ENCODE data around the gene ARHGAP30. TPM values are rescaled to one million over a fixed set of nuclear protein-coding genes. Genes with fewer than 3 reads are reported as not detected.
"Not testable (repeated sequence)": the region's sequence is repeated elsewhere in the genome, so short reads cannot be mapped to it uniquely, and the experiment has no call there.

The ARHGAP30 gene
- polyA plus RNA-seq (2013): 79.6 TPM

GRCh38 chr1:161069731-161070270 lies at the start of gene ARHGAP30:
TSS of gene ARHGAP30 (minus strand) at chr1:161069891. CDS start at chr1:161069624, 267 bp downstream.
- H3K27ac ChIP-seq (ENCODE audit: insufficient read depth in 1 of 2, low read depth in 1 of 2, low read length in 2 of 2, poor library complexity in 1 of 2, severe bottlenecking in 2 of 2): peak within 1 kb of the TSS; percentile 72 to 90
- 9% methylated on average over 9 of the region's 9 CpGs for WGBS (ENCODE audit: insufficient coverage)
- peaks cover 15 to 74% (median 56%) of the 10 kb centered on the region in 4 experiments for H3K4me1 ChIP-seq (ENCODE audit: control extremely low read depth in 1 of 4, control insufficient read depth in 4 of 4, insufficient read depth in 4 of 4, low read length in 3 of 4)
- H3K27me3 ChIP-seq (replicated peaks in 2 of 5; ENCODE audit: control insufficient read depth in 4 of 5, insufficient read depth in 5 of 5, low read length in 4 of 5): no peaks in the 10 kb centered on the region
- H3K4me3 ChIP-seq (ENCODE audit: control insufficient read depth in 1 of 7, extremely low read depth in 1 of 7, insufficient read depth in 4 of 7, low read depth in 2 of 7, low read length in 6 of 7): peak within 1 kb of the TSS; percentile 32 to 94 (median 81)
- CTCF ChIA-PET: interaction anchor here (1.0 to 20.2 kb wide), 12 partner anchors 9 to 107 kb away, joined by 3 to 297 read pairs (median 11); partner anchors contain the start of genes DEDD, F11R, KLHDC9 and TSTD1
- DNase-seq: peak; percentile 84 to 97 (median 95)
- POLR2A ChIA-PET: interaction anchor here (0.8 to 4.4 kb wide), 4 partner anchors 24 to 56 kb away, joined by 3 to 53 read pairs (median 18); partner anchors contain the start of genes KLHDC9 and USF1
- H3K36me3 ChIP-seq (ENCODE audit: control insufficient read depth in 4 of 4, insufficient read depth in 4 of 4, low read length in 3 of 4): peaks cover 4 to 11% (median 5%) of the 10 kb centered on the region in 4 experiments
- no peaks in the 10 kb centered on the region for H3K9me3 ChIP-seq (ENCODE audit: control extremely low read depth in 1 of 5, control insufficient read depth in 4 of 5, insufficient read depth in 2 of 5, low read depth in 1 of 5, low read length in 4 of 5)

- peaks cover 7 to 36% (median 24%) of the 10 kb centered on the region in 4 experiments for H3K36me3 ChIP-seq (ENCODE audit: control insufficient read depth in 4 of 4, insufficient read depth in 4 of 4, low read length in 3 of 4)
- POLR2A ChIA-PET: interaction anchor here (0.6 to 1.2 kb wide), 3 partner anchors 15 to 23 kb away, joined by 4 to 7 read pairs (median 6); partner anchors contain the start of genes DEDD and KLHDC9
- H3K4me1 ChIP-seq (ENCODE audit: control extremely low read depth in 1 of 4, control insufficient read depth in 4 of 4, insufficient read depth in 4 of 4, low read length in 3 of 4): peaks cover 33 to 78% (median 60%) of the 10 kb centered on the region in 4 experiments
Observed at GRCh38 chr1:161117759-161118581, 48.3 kb upstream of the ARHGAP30 start, which contains the start of the genes NIT1 and PFDN2. TSS of gene NIT1 (plus strand) at chr1:161118105. CDS start at chr1:161118177, 72 bp downstream. TSS of gene PFDN2 (minus strand) at chr1:161118037. CDS start at chr1:161118026, 11 bp downstream.

GRCh38 chr1:161115961-161116360 lies 46.3 kb upstream of the ARHGAP30 start:
- H3K27me3 ChIP-seq (replicated peaks in 2 of 5; ENCODE audit: control insufficient read depth in 4 of 5, insufficient read depth in 5 of 5, low read length in 4 of 5); H3K4me3 ChIP-seq (ENCODE audit: control insufficient read depth in 1 of 7, extremely low read depth in 1 of 7, insufficient read depth in 4 of 7, low read depth in 2 of 7, low read length in 6 of 7); DNase-seq; H3K27ac ChIP-seq (ENCODE audit: insufficient read depth in 1 of 2, low read depth in 1 of 2, low read length in 2 of 2, poor library complexity in 1 of 2, severe bottlenecking in 2 of 2); POLR2A ChIA-PET; H3K9me3 ChIP-seq (ENCODE audit: control extremely low read depth in 1 of 5, control insufficient read depth in 4 of 5, insufficient read depth in 2 of 5, low read depth in 1 of 5, low read length in 4 of 5): not testable (repeated sequence)
- Histone ChIP-seq H3K36me3 (ENCODE audit: control insufficient read depth in 4 of 4, insufficient read depth in 4 of 4, low read length in 3 of 4) (peaks cover 4 to 17% (median 8%) of the 10 kb centered on the region in 4 experiments), H3K4me1 (ENCODE audit: control extremely low read depth in 1 of 4, control insufficient read depth in 4 of 4, insufficient read depth in 4 of 4, low read length in 3 of 4) (peaks cover 46 to 86% (median 61%) of the 10 kb centered on the region in 4 experiments)
- 94% methylated on average over 6 of the region's 6 CpGs for WGBS (ENCODE audit: insufficient coverage)
- CTCF ChIA-PET: interaction anchor here (1.0 to 2.7 kb wide), 4 partner anchors 15 to 74 kb away, joined by 3 to 16 read pairs (median 6); no protein-coding TSS in a partner anchor

More at GRCh38 chr1:161117759-161118581, 48.3 kb upstream of the ARHGAP30 start, which contains the start of the genes NIT1 and PFDN2:
- Histone ChIP-seq H3K9me3 (ENCODE audit: control extremely low read depth in 1 of 5, control insufficient read depth in 4 of 5, insufficient read depth in 2 of 5, low read depth in 1 of 5, low read length in 4 of 5) (no peaks in the 10 kb centered on the region), H3K4me3 (ENCODE audit: control insufficient read depth in 1 of 7, extremely low read depth in 1 of 7, insufficient read depth in 4 of 7, low read depth in 2 of 7, low read length in 6 of 7) (peak within 1 kb of the TSS; percentile 66 to 100 (median 97)), H3K27me3 (replicated peaks in 2 of 5; ENCODE audit: control insufficient read depth in 4 of 5, insufficient read depth in 5 of 5, low read length in 4 of 5) (no peaks in the 10 kb centered on the region), H3K27ac (ENCODE audit: insufficient read depth in 1 of 2, low read depth in 1 of 2, low read length in 2 of 2, poor library complexity in 1 of 2, severe bottlenecking in 2 of 2) (peak within 1 kb of the TSS; percentile 78 to 93)
- DNase-seq: peak; percentile 85 to 93 (median 88)
- 0% methylated on average over 55 of the region's 58 CpGs for WGBS (ENCODE audit: insufficient coverage)
- CTCF ChIA-PET: interaction anchor here (0.9 to 2.7 kb wide), 11 partner anchors 9 to 97 kb away, joined by 3 to 16 read pairs (median 6); partner anchors contain the start of genes DEDD and F11R

- Histone ChIP-seq H3K36me3 (ENCODE audit: control insufficient read depth in 4 of 4, insufficient read depth in 4 of 4, low read length in 3 of 4) (peaks cover under 1 to 10% (median 3%) of the 10 kb centered on the region in 4 experiments), H3K4me1 (ENCODE audit: control extremely low read depth in 1 of 4, control insufficient read depth in 4 of 4, insufficient read depth in 4 of 4, low read length in 3 of 4) (peaks cover 46 to 84% (median 63%) of the 10 kb centered on the region in 4 experiments), H3K27ac (ENCODE audit: insufficient read depth in 1 of 2, low read depth in 1 of 2, low read length in 2 of 2, poor library complexity in 1 of 2, severe bottlenecking in 2 of 2) (peak overlapping the region in 1 of 2 experiments; percentile 55), H3K4me3 (ENCODE audit: control insufficient read depth in 1 of 7, extremely low read depth in 1 of 7, insufficient read depth in 4 of 7, low read depth in 2 of 7, low read length in 6 of 7) (no peak overlapping the region), H3K27me3 (replicated peaks in 2 of 5; ENCODE audit: control insufficient read depth in 4 of 5, insufficient read depth in 5 of 5, low read length in 4 of 5) (no peaks in the 10 kb centered on the region), H3K9me3 (ENCODE audit: control extremely low read depth in 1 of 5, control insufficient read depth in 4 of 5, insufficient read depth in 2 of 5, low read depth in 1 of 5, low read length in 4 of 5) (no peaks in the 10 kb centered on the region)
- peak in 1 of 3 donors; percentile 22 for DNase-seq
- WGBS (ENCODE audit: insufficient coverage): 95% methylated on average over 12 of the region's 12 CpGs
- ChIA-PET POLR2A (interaction anchor here (1.2 kb wide), 1 partner anchor 17 kb away, joined by 4 read pairs; the partner anchor contains the start of gene DEDD), CTCF (interaction anchor here (1.0 to 2.6 kb wide), 2 partner anchors 16 to 41 kb away, joined by 3 to 7 read pairs; no protein-coding TSS in a partner anchor)
Observed at GRCh38 chr1:161115132-161115711, 45.5 kb upstream of the ARHGAP30 start.

- H3K9me3 ChIP-seq (ENCODE audit: control extremely low read depth in 1 of 5, control insufficient read depth in 4 of 5, insufficient read depth in 2 of 5, low read depth in 1 of 5, low read length in 4 of 5): no peaks in the 10 kb centered on the region
- ChIA-PET CTCF (interaction anchor here (0.7 kb wide), 1 partner anchor 26 kb away, joined by 3 read pairs; no protein-coding TSS in a partner anchor), POLR2A (interaction anchor here (1.2 kb wide), 1 partner anchor 18 kb away, joined by 4 read pairs; the partner anchor contains the start of gene DEDD)
- H3K36me3 ChIP-seq (ENCODE audit: control insufficient read depth in 4 of 4, insufficient read depth in 4 of 4, low read length in 3 of 4): peaks cover 0 to 7% (median 4%) of the 10 kb centered on the region in 4 experiments
- peak overlapping the region in 1 of 2 experiments; percentile 55 for H3K27ac ChIP-seq (ENCODE audit: insufficient read depth in 1 of 2, low read depth in 1 of 2, low read length in 2 of 2, poor library complexity in 1 of 2, severe bottlenecking in 2 of 2)
- no peak overlapping the region for H3K4me3 ChIP-seq (ENCODE audit: control insufficient read depth in 1 of 7, extremely low read depth in 1 of 7, insufficient read depth in 4 of 7, low read depth in 2 of 7, low read length in 6 of 7)
- H3K4me1 ChIP-seq (ENCODE audit: control extremely low read depth in 1 of 4, control insufficient read depth in 4 of 4, insufficient read depth in 4 of 4, low read length in 3 of 4): peaks cover 46 to 80% (median 61%) of the 10 kb centered on the region in 4 experiments
- DNase-seq: no peak
- no peaks in the 10 kb centered on the region for H3K27me3 ChIP-seq (replicated peaks in 2 of 5; ENCODE audit: control insufficient read depth in 4 of 5, insufficient read depth in 5 of 5, low read length in 4 of 5)
- no CpG with 5 or more reads among the region's 2 CpGs for WGBS (ENCODE audit: insufficient coverage)
Observed at GRCh38 chr1:161114556-161114955, 44.9 kb upstream of the ARHGAP30 start.

- WGBS (ENCODE audit: insufficient coverage): no CpG with 5 or more reads among the region's 1 CpG
- POLR2A ChIA-PET: interaction anchor here (1.2 kb wide), 1 partner anchor 18 kb away, joined by 4 read pairs; the partner anchor contains the start of gene DEDD
- CTCF ChIA-PET: interaction anchor here (0.7 kb wide), 1 partner anchor 27 kb away, joined by 3 read pairs; no protein-coding TSS in a partner anchor
- no peaks in the 10 kb centered on the region for H3K9me3 ChIP-seq (ENCODE audit: control extremely low read depth in 1 of 5, control insufficient read depth in 4 of 5, insufficient read depth in 2 of 5, low read depth in 1 of 5, low read length in 4 of 5)
- peak overlapping the region; percentile 31 to 55 for H3K27ac ChIP-seq (ENCODE audit: insufficient read depth in 1 of 2, low read depth in 1 of 2, low read length in 2 of 2, poor library complexity in 1 of 2, severe bottlenecking in 2 of 2)
- peaks cover 0 to 11% (median 4%) of the 10 kb centered on the region in 4 experiments for H3K36me3 ChIP-seq (ENCODE audit: control insufficient read depth in 4 of 4, insufficient read depth in 4 of 4, low read length in 3 of 4)
- H3K27me3 ChIP-seq (replicated peaks in 2 of 5; ENCODE audit: control insufficient read depth in 4 of 5, insufficient read depth in 5 of 5, low read length in 4 of 5): no peaks in the 10 kb centered on the region
- H3K4me1 ChIP-seq (ENCODE audit: control extremely low read depth in 1 of 4, control insufficient read depth in 4 of 4, insufficient read depth in 4 of 4, low read length in 3 of 4): peaks cover 41 to 74% (median 55%) of the 10 kb centered on the region in 4 experiments
- peak overlapping the region in 1 of 7 experiments; percentile 30 for H3K4me3 ChIP-seq (ENCODE audit: control insufficient read depth in 1 of 7, extremely low read depth in 1 of 7, insufficient read depth in 4 of 7, low read depth in 2 of 7, low read length in 6 of 7)
- no peak for DNase-seq
Observed at GRCh38 chr1:161113915-161114314, 44.2 kb upstream of the ARHGAP30 start.

Data from common myeloid progenitor, CD34-positive (primary cell).